NT2/D1 (cell line): ENCODE results near the gene BCORL1.

Experiments used
- DNase-seq: peaks from one replicate; pipeline ENCODE4 v3.0.0-alpha.2; 2011; ENCODE audit warnings: low read depth, low spot score
- H3K27me3 ChIP-seq: 2 replicates; pipeline ENCODE4 v1.6.0; 2011; ENCODE audit warnings: mild to moderate bottlenecking; ENCODE audit not compliant: insufficient read length, insufficient read depth
- H3K36me3 ChIP-seq: 2 replicates; pipeline ENCODE4 v1.6.1; 2011; ENCODE audit warnings: mild to moderate bottlenecking, low read length, mixed read lengths; ENCODE audit not compliant: insufficient read depth, insufficient read length
- H3K4me1 ChIP-seq: 2 replicates; pipeline ENCODE4 v1.5.1; 2011; ENCODE audit not compliant: insufficient read depth, insufficient read length
- H3K4me3 ChIP-seq: 2 replicates; pipeline ENCODE4 v1.5.1; 2011; ENCODE audit warnings: low read depth; ENCODE audit not compliant: insufficient read length
- H3K9ac ChIP-seq: 2 replicates; pipeline ENCODE4 v1.6.0; 2011; ENCODE audit warnings: low read depth; ENCODE audit not compliant: insufficient read length
- H3K9me3 ChIP-seq: 2 replicates; pipeline ENCODE4 v1.5.1; 2011; ENCODE audit warnings: mild to moderate bottlenecking, low read length; ENCODE audit not compliant: insufficient read depth
- SUZ12 ChIP-seq: IDR thresholded peaks from 2 replicates; pipeline ENCODE4 v1.6.1; 2011; ENCODE audit not compliant: insufficient read length, insufficient read depth; ENCODE audit errors: extremely low read depth
- YY1 ChIP-seq: IDR thresholded peaks from 2 replicates; pipeline ENCODE4 v1.6.1; 2011; ENCODE audit not compliant: insufficient read length, insufficient read depth
- ZNF274 ChIP-seq: IDR thresholded peaks from 2 replicates; pipeline ENCODE4 v1.6.1; 2011; ENCODE audit warnings: mild to moderate bottlenecking, low read depth, low read length

The BCORL1 gene

DNA sequence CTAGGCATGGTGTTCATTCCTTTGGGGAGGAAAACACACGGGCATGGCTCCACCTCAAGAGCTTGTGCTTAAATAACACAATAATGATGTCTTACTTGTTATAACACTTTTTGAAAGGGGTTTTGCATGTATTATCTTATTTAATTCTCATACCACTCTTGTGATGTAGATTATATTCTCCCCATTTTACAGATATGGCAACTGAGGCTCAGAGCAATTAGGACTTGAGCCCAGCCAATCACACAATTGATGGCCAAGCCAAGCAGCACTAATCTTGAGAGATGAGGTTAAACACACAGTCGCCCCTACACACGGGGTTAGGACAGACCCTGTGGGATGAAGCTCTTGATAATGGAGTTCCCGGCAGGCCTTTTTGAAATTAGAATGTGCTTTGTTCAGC, 45.1 kb downstream of the BCORL1 start:
- Histone ChIP-seq H3K9ac (no peak overlapping the region), H3K27me3 (no peaks in the 10 kb centered on the region), H3K4me3 (no peak overlapping the region), H3K4me1 (no peaks in the 10 kb centered on the region), H3K9me3 (no peaks in the 10 kb centered on the region), H3K36me3 (peaks cover 25% of the 10 kb centered on the region)
- no peak for TF ChIP-seq YY1
- no peak for TF ChIP-seq SUZ12
- TF ChIP-seq ZNF274, result no peak
- DNase-seq, result no peak

GRCh38 chrX:130028196-130028595, 45.8 kb downstream of the BCORL1 start:
- DNase-seq, result no peak
- H3K9ac ChIP-seq, result no peak overlapping the region
- no peak overlapping the region for H3K4me3 ChIP-seq
- no peaks in the 10 kb centered on the region for H3K4me1 ChIP-seq
- TF ChIP-seq ZNF274, result no peak
- no peak for TF ChIP-seq YY1
- no peak for TF ChIP-seq SUZ12
- no peaks in the 10 kb centered on the region for H3K27me3 ChIP-seq
- H3K9me3 ChIP-seq, result no peaks in the 10 kb centered on the region
- H3K36me3 ChIP-seq, result peaks cover 22% of the 10 kb centered on the region

GRCh38 chrX:130030826-130031225, 48.4 kb downstream of the BCORL1 start:
- no peaks in the 10 kb centered on the region for H3K27me3 ChIP-seq
- no peak overlapping the region for H3K9ac ChIP-seq
- H3K4me3 ChIP-seq, result no peak overlapping the region
- TF ChIP-seq YY1 (no peak), ZNF274 (no peak), SUZ12 (no peak)
- H3K36me3 ChIP-seq, result peaks cover 19% of the 10 kb centered on the region
- H3K4me1 ChIP-seq, result no peaks in the 10 kb centered on the region
- no peak for DNase-seq
- H3K9me3 ChIP-seq, result no peaks in the 10 kb centered on the region

- Histone ChIP-seq H3K9me3 (no peaks in the 10 kb centered on the region), H3K4me1 (no peaks in the 10 kb centered on the region), H3K4me3 (no peak overlapping the region), H3K27me3 (no peaks in the 10 kb centered on the region), H3K9ac (no peak overlapping the region), H3K36me3 (peaks cover 18% of the 10 kb centered on the region)
- DNase-seq, result no peak
- TF ChIP-seq ZNF274 (no peak), SUZ12 (no peak), YY1 (no peak)
Observed at GRCh38 chrX:130032552-130032951, 50.1 kb downstream of the BCORL1 start.

- Histone ChIP-seq H3K36me3 (peaks cover 21% of the 10 kb centered on the region), H3K27me3 (no peaks in the 10 kb centered on the region), H3K4me1 (no peaks in the 10 kb centered on the region), H3K9ac (no peak overlapping the region), H3K9me3 (no peaks in the 10 kb centered on the region), H3K4me3 (no peak overlapping the region)
- DNase-seq, result no peak
- TF ChIP-seq SUZ12 (no peak), ZNF274 (no peak), YY1 (no peak)
Observed at GRCh38 chrX:130034178-130034577, 51.7 kb downstream of the BCORL1 start.

- H3K36me3 ChIP-seq, result peaks cover 19% of the 10 kb centered on the region
- TF ChIP-seq SUZ12 (no peak), ZNF274 (no peak), YY1 (no peak)
- no peaks in the 10 kb centered on the region for H3K27me3 ChIP-seq
- H3K9ac ChIP-seq, result no peak overlapping the region
- no peak for DNase-seq
- H3K4me1 ChIP-seq, result no peaks in the 10 kb centered on the region
- H3K9me3 ChIP-seq, result no peaks in the 10 kb centered on the region
- H3K4me3 ChIP-seq, result no peak overlapping the region
Observed at GRCh38 chrX:130039847-130040246, 57.4 kb downstream of the BCORL1 start.

DNA sequence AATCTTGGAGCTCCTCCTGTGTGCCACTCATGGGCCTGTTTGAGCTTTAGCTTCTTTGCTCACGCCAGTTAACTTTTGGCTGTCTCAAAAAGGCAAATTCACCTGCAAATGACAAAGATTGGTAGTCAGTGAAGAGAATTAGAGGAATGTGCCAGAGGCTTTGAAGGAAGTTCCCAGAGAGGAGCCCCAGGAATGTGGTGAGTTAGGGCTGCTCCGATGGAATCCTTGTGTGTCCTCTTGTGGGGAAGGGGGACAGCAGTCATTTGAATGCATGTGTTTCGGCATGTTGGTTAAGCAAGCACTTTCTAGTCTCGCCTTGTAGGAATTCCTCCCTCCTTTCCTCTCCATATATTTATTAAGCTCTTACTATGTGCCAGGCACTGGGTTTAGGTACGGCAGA, 65.0 kb downstream of the BCORL1 start:
- DNase-seq, result no peak
- Histone ChIP-seq H3K4me3 (no peak overlapping the region), H3K27me3 (no peaks in the 10 kb centered on the region), H3K9me3 (no peaks in the 10 kb centered on the region; the same call in 1 of the 2 replicates), H3K36me3 (peaks cover 20% of the 10 kb centered on the region), H3K4me1 (no peaks in the 10 kb centered on the region), H3K9ac (no peak overlapping the region)
- TF ChIP-seq ZNF274, result no peak
- TF ChIP-seq YY1, result no peak
- TF ChIP-seq SUZ12, result no peak

DNA sequence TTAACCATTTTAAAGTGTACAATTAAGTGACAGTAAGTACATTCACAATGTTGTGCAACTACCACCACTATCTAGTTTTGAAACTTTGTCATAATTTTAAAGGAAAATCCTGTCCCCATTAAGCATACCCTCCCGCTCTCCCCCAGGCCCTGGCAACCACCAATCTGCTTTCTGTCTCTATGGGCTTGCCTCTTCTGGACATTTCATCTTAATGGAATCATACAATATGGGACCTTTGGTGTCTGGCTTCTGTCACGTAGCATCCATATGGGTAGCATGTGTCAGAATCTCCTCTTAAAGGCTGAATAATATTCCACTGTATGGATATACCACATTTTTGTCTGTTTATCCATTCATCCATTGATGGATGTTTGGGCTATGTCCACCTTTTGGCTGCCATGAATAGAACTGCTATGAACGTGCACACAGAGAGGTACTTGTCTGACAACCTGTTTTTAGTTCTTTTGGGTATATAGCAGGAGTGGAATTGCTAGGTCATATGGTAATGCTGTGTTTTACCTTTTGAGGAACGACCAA, 66.3 kb downstream of the BCORL1 start:
- no peaks in the 10 kb centered on the region for H3K27me3 ChIP-seq
- TF ChIP-seq SUZ12 (no peak), YY1 (no peak), ZNF274 (no peak)
- H3K36me3 ChIP-seq, result peaks cover 22% of the 10 kb centered on the region
- H3K4me1 ChIP-seq, result no peaks in the 10 kb centered on the region
- H3K9me3 ChIP-seq, result no peaks in the 10 kb centered on the region; the same call in 1 of the 2 replicates
- no peak overlapping the region for H3K4me3 ChIP-seq
- H3K9ac ChIP-seq, result no peak overlapping the region
- no peak for DNase-seq
